HG03439 (cell line): Measurements from ENCODE around the gene COBL.

Experiments used
- ATAC-seq: cut with Tn5 transposase; IDR thresholded peaks from one replicate; pipeline ENCODE4 v1.9.1; 2021; ENCODE audit warnings: mild to moderate bottlenecking, moderate library complexity; ENCODE audit not compliant: unreplicated experiment

Gene COBL

GRCh38 chr7:51060536-51060935 lies 256.1 kb downstream of the COBL start:
- ATAC-seq, result no peak

GRCh38 chr7:51059504-51060142 lies 257.0 kb downstream of the COBL start:
- ATAC-seq, result no peak

DNA sequence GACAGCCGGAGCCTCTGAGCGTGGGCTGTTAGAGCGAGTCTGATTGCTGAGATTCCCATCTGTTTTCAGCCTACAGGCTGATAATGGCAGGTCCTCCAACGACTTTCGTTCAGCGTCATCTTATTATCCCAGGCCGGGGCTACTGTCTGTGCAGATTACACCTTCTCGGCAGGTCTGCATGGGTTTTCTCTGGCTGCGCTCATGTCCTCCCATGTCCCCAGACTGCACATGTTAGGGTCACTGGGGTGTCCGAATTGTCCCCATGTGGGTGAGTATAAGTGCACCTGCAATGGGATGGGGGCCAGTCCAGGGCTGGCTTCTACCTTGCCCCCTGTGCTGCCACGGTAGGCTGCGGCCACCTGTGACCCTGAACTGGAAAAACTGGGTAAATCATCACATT lies 257.8 kb downstream of the COBL start:
- ATAC-seq, result no peak

- ATAC-seq, result no peak
Measured at GRCh38 chr7:51055039-51055840, 261.4 kb downstream of the COBL start.

- no peak for ATAC-seq
Measured at GRCh38 chr7:51054231-51054630, 262.4 kb downstream of the COBL start.

DNA sequence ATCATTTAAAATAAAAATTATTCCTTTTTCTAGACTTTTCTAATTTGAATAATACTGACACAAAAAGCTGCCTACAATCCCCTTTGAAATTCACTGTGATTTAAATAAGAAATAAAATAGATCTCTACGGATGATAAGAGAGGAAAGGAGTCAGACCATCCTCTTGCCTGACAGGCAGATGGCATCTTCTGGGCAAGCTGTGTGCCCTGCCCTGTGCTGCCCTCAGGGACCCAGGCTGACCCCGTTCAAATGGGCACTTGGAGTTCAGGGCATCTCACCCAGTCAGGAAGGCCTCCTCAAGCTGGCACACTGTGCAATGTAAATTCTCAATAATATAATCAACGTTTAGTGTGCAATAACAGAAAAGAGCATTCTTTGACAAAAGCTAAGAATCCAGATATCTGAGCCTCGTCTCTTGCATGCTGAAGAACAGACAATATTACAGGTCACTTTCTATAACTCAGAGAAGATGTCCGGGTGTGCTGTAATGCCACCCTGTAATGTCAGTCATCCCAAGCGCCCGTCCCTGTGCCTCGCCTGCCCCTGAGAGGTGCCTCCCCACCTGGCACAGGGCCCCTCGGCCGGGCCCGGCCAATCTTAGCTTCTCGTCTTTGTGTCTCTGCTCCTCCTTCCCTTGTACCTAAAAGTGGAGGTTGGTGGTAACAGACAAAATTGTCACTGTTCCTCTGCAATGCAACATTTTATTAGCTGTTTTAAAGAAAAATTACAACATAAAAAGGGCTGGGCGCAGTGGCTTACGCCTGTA lies 263.3 kb downstream of the COBL start:
- ATAC-seq, result no peak

GRCh38 chr7:51046482-51046881 lies 270.1 kb downstream of the COBL start:
- ATAC-seq, result no peak

DNA sequence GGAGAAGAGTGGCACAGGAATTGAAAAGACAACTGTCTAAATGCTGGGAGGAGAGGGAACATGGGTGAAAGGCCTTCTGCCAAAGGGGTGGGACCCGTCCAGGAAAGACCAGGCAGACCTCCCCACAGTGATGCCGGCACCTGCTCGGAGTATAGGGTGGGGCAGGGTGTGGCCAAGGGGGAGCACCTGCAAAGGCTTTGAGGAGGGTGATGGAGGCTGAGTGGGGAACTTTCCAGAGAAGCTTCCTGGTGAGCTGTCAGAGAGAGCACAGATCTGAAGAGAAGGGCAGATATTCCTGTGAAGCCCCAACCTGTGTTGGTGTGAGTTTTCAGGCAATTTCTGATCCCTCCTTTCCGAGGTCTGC lies 270.5 kb downstream of the COBL start:
- ATAC-seq, result no peak

DNA sequence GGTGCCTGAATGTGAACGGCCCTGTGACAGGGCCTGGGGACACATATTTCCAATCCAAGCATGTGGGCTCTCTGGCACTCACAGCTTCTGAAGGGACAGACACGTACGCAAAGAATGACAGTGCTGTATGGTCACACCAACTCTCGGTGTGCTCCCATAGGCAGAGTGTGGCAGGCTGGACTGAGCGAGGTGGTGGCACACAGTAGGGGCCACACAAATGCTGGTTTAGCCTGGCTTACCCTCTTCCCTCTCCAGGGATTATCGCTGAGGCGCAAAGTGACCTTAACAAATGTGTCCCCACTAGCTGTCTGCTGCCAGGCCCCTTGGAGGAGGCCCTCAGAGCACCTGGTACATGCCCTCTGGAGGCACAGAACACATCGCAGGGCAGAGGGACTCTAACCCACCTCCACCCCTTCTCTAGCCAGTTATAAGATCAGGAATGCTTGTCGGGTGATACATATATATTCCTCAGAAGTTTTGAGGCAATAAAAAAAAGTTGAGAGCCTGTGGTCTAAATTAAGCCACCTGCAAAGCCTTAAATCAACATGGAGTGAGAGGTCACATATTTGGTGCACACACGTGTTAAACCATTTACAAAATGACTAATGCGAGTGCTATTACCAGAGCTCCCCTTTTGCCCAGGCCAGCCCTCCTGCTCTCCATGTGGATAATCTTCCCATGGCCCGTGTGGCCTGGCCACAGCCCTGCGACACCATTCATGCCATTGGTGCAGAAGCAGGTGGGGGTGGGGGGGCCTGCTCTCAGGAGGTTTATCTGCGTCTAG lies 271.1 kb downstream of the COBL start:
- ATAC-seq, result no peak

DNA sequence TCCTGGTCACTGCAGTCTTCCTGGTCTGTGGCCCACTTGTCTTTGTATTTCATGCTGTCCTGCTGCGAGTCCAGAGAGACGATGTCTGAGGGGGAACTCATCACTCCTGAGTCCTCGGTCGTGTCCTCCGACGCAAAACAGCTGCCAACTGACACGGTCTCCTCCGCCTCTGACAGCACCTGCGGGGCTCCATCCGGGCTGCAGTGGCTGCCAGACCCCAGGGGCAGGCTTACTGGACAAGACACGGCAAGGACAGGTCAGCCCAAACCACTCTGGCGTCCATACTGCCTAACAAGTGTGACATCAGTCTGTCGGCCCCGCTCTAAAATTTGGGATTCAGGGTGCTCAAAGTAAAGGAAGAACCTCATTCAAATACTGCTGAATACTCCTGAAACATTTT lies 273.1 kb downstream of the COBL start:
- ATAC-seq, result no peak

DNA sequence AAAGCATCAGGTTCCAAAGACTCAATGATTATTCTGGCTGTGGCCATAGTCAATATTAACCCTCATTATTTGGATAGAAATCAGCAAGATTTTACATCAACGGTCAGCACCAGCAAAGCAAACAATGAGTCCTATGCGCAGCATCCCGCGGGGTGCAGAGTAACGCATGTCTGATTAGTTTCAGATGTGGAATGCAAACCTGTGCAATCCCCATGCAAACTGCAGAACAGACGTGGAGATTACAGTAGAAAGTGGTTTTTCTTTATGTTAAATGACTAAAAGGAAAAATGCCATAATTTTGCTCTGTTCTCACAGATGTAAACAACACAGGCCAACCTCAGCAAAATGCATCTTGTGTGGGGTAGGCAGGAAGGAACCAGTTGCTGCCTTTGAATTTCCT lies 275.8 kb downstream of the COBL start:
- ATAC-seq, result no peak

DNA sequence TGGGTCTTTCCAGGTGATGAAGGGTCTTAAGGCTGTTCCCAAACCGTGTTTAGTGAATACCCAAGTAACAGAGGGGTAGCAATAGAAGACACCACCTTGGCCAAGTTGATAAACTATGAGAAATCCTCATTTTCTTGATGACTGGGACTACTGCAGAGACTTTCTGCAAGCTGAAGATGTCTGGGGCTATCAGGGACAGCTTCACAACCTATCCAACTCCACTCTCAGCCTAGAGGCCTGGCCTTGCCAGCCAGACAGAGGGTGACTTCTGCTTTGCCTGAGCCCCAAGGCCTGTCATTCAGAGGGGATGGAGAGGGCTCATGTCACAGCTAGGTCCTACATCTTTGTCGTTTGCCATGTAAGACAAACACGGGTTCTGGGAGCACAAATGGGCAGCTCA lies 278.0 kb downstream of the COBL start:
- ATAC-seq, result no peak

GRCh38 chr7:51035716-51036115 lies 280.9 kb downstream of the COBL start:
- ATAC-seq, result no peak

DNA sequence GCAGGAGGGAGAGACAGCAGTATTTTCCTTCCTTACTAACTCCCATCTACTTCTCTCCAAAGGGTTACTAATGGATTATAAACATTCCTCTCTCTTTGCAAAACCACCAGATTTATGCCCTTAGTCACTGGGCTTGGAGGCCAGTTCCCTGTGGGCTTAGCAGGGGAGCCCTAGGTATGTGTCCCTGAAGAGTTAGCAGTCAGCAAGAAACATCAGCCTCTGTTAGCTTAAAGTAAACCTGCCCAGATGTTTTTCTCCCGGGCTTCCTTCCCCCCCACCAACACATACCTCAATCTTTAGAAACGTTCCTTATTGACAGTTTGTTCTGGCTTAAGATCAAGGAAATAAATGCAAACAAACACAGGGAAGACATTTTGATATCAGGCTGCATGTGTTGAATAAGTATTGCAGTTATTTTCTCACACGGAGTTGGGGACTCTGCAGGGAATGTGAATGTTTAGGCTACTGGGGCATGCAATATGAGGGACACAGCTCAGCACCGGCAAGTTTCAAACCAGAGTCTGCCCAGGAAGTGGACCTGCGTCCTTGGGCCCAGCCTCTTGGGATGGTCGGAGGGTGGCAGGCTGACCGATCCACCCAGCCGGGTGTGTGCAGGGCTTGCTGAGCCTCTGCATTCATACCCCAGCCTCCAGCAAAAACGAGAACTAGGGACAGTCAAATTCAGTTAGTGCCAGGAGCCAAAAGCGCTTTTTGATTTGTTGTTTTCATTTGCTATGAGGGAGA lies 281.9 kb downstream of the COBL start:
- ATAC-seq, result no peak

DNA sequence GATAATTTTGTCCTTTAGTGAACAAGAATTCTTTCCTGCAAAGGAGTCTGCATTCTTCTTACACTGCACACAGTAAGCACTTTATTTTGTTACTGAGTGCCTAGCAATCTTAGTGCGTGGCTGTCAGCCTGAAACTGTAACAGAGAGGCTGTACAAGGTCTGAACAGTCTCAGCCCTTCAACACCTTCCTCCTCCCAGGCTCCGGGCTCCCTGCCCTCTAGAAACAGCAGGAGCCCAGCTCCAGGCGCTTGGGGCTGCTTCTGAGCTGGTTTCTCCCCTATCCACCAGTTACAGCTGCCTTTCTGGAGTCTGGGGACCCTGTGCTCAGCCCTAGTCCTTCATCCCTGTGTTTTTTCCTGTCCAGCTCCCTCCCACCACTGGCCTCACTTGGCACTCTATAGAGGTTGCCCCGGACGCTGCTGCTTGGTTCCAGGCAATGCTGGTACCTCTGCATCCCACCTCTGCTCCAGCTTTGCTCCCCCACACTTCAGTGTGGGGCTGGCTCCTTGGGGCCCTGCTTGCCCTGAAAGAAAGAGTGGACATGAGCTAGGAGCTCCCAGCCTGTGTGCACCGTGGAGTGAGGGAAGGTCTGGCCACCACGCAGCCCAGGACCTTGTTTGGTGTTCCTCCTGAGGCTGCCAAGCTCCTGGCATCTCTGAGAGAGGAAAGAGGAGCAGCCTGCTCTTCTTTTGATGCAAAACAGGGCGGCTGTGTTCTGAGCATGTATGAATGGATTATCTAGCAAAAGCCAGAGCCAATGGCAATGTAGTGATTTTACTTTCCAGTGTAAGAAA lies 282.7 kb downstream of the COBL start:
- no peak for ATAC-seq

- no peak for ATAC-seq
Measured at GRCh38 chr7:51031791-51032515, 284.7 kb downstream of the COBL start.

DNA sequence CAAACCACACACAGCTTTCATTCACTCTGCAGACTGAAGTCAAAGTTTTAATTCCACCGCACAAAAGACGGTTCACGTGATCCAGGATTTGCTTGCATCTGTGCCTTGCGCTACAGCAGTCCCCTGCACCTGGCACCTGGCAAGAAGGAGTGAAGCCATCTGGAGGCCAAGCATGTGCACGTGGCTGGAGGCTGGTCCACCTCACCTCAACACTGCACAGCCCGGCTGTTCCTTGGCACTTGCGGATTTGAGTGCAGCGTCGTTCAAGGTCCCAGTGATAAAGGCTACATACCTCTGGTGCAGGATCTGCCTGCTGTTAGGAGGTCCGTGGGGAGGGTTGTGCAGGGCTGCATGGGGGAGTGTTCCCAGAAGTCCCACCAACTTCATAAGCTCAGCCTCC lies 285.4 kb downstream of the COBL start:
- ATAC-seq, result no peak

- no peak for ATAC-seq
Measured at GRCh38 chr7:51029701-51030191, 286.9 kb downstream of the COBL start.

DNA sequence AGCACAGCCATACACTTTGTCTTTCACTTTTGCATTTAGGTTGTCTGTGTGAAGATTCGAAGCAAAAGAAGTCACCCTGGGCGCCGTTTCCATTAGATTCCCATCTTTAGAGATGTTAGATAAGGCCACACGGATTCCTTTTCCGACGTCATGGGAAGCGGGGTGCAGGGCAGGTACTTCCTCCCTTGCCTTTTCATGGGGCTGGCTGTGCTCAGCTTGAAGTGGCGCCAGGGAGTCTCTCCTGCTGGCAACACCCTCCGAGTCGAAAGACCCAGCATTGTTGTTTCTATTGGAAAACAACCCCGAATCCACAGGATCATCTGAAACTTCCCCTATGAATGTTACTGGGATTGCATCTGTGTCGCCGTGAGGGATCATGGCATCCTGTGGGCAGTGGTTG lies 287.5 kb downstream of the COBL start:
- no peak for ATAC-seq
